Measurements from ENCODE around the gene CSNK1G3. TPM values are rescaled to one million over a fixed set of nuclear protein-coding genes. Genes with fewer than 3 reads are reported as not detected.

CSNK1G3 gene
- total RNA-seq, 1 experiment from 2014 or later, result 48.3 TPM

GRCh38 chr5:123474228-123474627 lies 37.7 kb upstream of the CSNK1G3 start:
- H2BK5ac ChIP-seq (ENCODE audit: insufficient read length, low read length), result no peak overlapping the region
- DNase-seq, result no peak
- Mint-ChIP-seq H3K36me3 (ENCODE audit: insufficient read depth in 1 of 3, low read depth in 3 of 3) (no peaks in the 10 kb centered on the region), H3K27me3 (ENCODE audit: low read depth) (no peaks in the 10 kb centered on the region), H3K9me3 (no peaks in the 10 kb centered on the region; a peak in 1 of 5 replicates), H3K4me1 (peaks cover 6 to 7% of the 10 kb centered on the region in 2 experiments), H3K27ac (no peak overlapping the region), H3K4me3 (no peak overlapping the region)
- no peak overlapping the region for H2AK5ac ChIP-seq (ENCODE audit: insufficient read length, low read length)
- H3K18ac ChIP-seq (ENCODE audit: insufficient read length, low read depth, low read length), result no peak overlapping the region
- H3K79me1 ChIP-seq (ENCODE audit: insufficient read depth, low read depth, low read length, poor library complexity, severe bottlenecking), result no peaks in the 10 kb centered on the region
- no peak overlapping the region for H2BK12ac ChIP-seq (ENCODE audit: insufficient read length, low read depth, low read length)
- no peaks in the 10 kb centered on the region for H3K23me2 ChIP-seq (ENCODE audit: insufficient read length, low read depth, low read length, poor library complexity, severe bottlenecking)
- H2BK15ac ChIP-seq (ENCODE audit: low read depth, low read length), result no peak overlapping the region
- H4K5ac ChIP-seq (ENCODE audit: insufficient read length, low read depth, low read length), result no peak overlapping the region
- no peak overlapping the region for H3K14ac ChIP-seq (ENCODE audit: insufficient read depth, low read length)
- no peak overlapping the region for H3K56ac ChIP-seq (ENCODE audit: insufficient read length, low read depth, low read length)
- no peak for TF ChIP-seq CTCF (conservative IDR thresholded peaks at IDR 0.05)
- no peak overlapping the region for H4K8ac ChIP-seq (replicated peaks; ENCODE audit: insufficient read length, low read depth, low read length)
- no peak overlapping the region for H2BK20ac ChIP-seq (ENCODE audit: low read depth, low read length, poor library complexity, severe bottlenecking)
- no peak overlapping the region for H3K4ac ChIP-seq (ENCODE audit: low read depth, low read length)
- H3K9me3 ChIP-seq (ENCODE audit: control insufficient read depth, low read depth, low read length), result no peaks in the 10 kb centered on the region
- H3K4me2 ChIP-seq (ENCODE audit: insufficient read depth, insufficient read length, low read length), result no peak overlapping the region
- no peak overlapping the region for H3K27ac ChIP-seq (ENCODE audit: insufficient read length, low read depth, low read length)
- H3T11ph ChIP-seq (ENCODE audit: low read length), result no peak overlapping the region
- no peak overlapping the region for H2AFZ ChIP-seq (ENCODE audit: low read length)
- H3K23ac ChIP-seq (ENCODE audit: insufficient read length, low read depth, low read length), result no peak overlapping the region
- no peaks in the 10 kb centered on the region for H3K27me3 ChIP-seq (ENCODE audit: insufficient read depth, low read length)
- H3K9ac ChIP-seq (ENCODE audit: extremely low read depth, insufficient read length, low read length), result no peak overlapping the region
- no peak overlapping the region for H4K91ac ChIP-seq (ENCODE audit: insufficient read length, low read depth, low read length)
- no peaks in the 10 kb centered on the region for H3K4me1 ChIP-seq (ENCODE audit: insufficient read depth, low read length)
- H4K20me1 ChIP-seq (ENCODE audit: control insufficient read depth, insufficient read depth, insufficient read length), result no peaks in the 10 kb centered on the region
- no peaks in the 10 kb centered on the region for H3K79me2 ChIP-seq (ENCODE audit: insufficient read depth, low read length)
- no peak overlapping the region for H2BK120ac ChIP-seq (ENCODE audit: low read depth, low read length, poor library complexity, severe bottlenecking)

Data from H9 (cell line).